ENCODE measurements around the gene DHX34.
"Not testable (repeated sequence)": the region's sequence is repeated elsewhere in the genome, so short reads cannot be mapped to it uniquely, and the experiment has no call there.

DHX34 gene, protein sequence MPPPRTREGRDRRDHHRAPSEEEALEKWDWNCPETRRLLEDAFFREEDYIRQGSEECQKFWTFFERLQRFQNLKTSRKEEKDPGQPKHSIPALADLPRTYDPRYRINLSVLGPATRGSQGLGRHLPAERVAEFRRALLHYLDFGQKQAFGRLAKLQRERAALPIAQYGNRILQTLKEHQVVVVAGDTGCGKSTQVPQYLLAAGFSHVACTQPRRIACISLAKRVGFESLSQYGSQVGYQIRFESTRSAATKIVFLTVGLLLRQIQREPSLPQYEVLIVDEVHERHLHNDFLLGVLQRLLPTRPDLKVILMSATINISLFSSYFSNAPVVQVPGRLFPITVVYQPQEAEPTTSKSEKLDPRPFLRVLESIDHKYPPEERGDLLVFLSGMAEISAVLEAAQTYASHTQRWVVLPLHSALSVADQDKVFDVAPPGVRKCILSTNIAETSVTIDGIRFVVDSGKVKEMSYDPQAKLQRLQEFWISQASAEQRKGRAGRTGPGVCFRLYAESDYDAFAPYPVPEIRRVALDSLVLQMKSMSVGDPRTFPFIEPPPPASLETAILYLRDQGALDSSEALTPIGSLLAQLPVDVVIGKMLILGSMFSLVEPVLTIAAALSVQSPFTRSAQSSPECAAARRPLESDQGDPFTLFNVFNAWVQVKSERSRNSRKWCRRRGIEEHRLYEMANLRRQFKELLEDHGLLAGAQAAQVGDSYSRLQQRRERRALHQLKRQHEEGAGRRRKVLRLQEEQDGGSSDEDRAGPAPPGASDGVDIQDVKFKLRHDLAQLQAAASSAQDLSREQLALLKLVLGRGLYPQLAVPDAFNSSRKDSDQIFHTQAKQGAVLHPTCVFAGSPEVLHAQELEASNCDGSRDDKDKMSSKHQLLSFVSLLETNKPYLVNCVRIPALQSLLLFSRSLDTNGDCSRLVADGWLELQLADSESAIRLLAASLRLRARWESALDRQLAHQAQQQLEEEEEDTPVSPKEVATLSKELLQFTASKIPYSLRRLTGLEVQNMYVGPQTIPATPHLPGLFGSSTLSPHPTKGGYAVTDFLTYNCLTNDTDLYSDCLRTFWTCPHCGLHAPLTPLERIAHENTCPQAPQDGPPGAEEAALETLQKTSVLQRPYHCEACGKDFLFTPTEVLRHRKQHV

GRCh38 chr19:47348819-47349795 is at the start of gene DHX34:
Gene DHX34, plus strand, starts transcription at chr19:47349315. Its CDS starts 3,716 bp downstream, at chr19:47353031.
- DNase-seq (ENCODE audit: low read depth) = peak; percentile 92

GRCh38 chr19:47300867-47301266 is 48.2 kb upstream of the DHX34 start:
- not testable (repeated sequence) for DNase-seq (ENCODE audit: low read depth)

DNA sequence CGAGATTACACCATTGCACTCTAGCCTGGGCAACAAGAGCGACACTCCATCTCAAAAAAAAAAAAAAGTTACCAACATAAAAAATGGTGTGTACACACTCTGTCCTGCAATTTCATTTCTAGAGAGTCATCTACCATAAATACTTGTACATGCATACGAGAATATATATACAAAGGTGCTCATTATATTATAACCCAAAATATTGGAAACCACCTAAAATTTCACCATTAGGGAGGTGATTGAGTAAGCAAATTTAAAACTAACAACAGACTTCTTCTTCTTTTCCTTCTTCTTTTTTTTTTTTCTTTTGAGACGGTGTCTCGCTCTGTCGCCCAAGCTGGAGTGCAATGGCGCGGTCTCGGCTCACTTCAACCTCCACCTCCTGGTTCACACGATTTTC is 46.9 kb upstream of the DHX34 start:
- DNase-seq (ENCODE audit: low read depth) = no peak

DNA sequence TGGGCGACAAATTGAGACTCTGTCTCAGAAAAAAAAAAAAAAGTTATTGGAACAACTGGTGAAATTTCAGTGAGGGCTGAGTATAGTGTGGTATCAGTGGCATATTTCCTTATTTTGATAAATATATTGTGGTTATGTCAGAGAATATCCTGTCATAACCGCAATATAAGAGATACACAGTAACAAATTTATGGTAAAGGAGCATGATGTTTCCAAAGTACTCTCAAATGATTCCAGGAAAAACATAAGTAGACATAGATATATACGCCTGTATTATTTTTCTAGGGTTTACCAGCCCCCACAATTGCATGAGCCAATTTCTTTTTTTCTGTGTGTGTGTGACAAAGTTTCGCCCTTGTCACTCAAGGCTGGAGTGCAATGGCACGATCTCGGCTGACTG is 45.1 kb upstream of the DHX34 start:
- DNase-seq (ENCODE audit: low read depth) = no peak

GRCh38 chr19:47305309-47305751 is 43.8 kb upstream of the DHX34 start:
- DNase-seq (ENCODE audit: low read depth) = peak; percentile 79

- no peak for DNase-seq (ENCODE audit: low read depth)
Measured at GRCh38 chr19:47306303-47306702, 42.8 kb upstream of the DHX34 start.

GRCh38 chr19:47309038-47309437 is 40.1 kb upstream of the DHX34 start:
- DNase-seq (ENCODE audit: low read depth) = no peak

DNA sequence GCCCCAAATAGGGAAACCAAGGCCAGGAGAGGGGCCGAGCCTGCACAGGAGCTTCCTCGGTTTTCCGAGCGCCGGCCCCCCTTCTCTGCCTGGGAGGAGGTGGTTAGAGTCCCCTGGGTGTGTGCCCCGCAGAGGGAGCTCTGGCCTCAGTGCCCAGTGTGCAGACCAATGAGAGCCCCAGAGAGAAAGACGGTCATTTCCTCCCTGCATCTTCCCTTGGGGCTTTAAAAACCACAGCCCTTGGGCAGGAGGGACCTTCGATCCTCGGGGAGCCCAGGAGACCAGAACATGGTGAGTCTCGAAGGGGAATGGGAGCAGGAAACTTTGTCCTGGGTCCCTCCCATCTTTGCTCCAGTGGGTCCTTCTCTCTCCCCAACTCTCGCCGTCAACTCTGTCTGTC is 39.5 kb upstream of the DHX34 start, which contains the start of gene C5AR1:
Gene C5AR1, plus strand, starts transcription at position 254 of the 400 bp plus-strand sequence. Its CDS starts 35 bp downstream, at position 289.
- DNase-seq (ENCODE audit: low read depth) = no peak

DNA sequence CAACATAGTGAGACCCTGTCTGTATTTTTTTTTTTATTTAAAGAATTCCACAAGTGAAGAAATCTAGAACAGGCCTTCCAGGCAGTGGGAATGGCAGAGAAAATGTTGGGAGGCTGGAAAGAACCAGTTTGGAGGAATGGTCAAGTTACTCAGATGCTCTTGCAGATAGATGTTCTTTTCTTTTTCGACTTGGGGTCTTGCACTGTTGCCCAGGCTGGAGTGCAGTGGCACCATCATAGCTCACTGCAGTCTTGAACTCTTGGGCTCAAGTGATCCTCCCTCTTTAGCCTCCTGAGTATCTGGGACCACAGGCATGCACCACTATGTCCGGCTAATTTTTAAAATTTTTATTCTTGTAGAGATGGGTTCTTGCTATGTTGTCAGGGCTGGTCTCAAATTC is 38.8 kb upstream of the DHX34 start:
- no peak for DNase-seq (ENCODE audit: low read depth)

GRCh38 chr19:47310819-47311218 is 38.3 kb upstream of the DHX34 start:
- DNase-seq (ENCODE audit: low read depth) = no peak

- no peak for DNase-seq (ENCODE audit: low read depth)
Measured at GRCh38 chr19:47312366-47313006, 36.6 kb upstream of the DHX34 start.

GRCh38 chr19:47313754-47314295 is 35.3 kb upstream of the DHX34 start:
- DNase-seq (ENCODE audit: low read depth) = no peak

- DNase-seq (ENCODE audit: low read depth) = peak; percentile 93
Measured at GRCh38 chr19:47315125-47315821, 33.8 kb upstream of the DHX34 start.

GRCh38 chr19:47316513-47316912 is 32.6 kb upstream of the DHX34 start:
- DNase-seq (ENCODE audit: low read depth) = no peak

GRCh38 chr19:47319923-47320871 is 28.9 kb upstream of the DHX34 start:
- DNase-seq (ENCODE audit: low read depth) = no peak

GRCh38 chr19:47321630-47322029 is 27.5 kb upstream of the DHX34 start:
- no peak for DNase-seq (ENCODE audit: low read depth)

DNA sequence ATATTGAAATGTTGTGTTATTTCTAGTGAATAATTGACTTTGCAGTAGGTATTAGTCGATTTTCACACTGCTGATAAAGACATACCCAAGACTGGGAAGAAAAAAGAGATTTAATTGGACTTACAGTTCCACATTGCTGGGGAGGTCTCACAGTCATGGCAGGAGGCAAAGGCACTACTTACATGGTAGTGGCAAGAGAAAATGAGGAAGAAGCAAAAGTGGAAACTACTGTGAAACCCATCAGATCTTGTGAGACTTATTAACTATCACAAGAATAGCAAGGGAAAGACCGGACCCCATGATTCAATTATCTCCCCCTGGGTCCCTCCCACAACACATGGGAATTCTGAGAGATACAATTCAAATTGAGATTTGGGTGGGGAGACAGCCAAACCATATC is 27.1 kb upstream of the DHX34 start:
- DNase-seq (ENCODE audit: low read depth) = no peak

DNA sequence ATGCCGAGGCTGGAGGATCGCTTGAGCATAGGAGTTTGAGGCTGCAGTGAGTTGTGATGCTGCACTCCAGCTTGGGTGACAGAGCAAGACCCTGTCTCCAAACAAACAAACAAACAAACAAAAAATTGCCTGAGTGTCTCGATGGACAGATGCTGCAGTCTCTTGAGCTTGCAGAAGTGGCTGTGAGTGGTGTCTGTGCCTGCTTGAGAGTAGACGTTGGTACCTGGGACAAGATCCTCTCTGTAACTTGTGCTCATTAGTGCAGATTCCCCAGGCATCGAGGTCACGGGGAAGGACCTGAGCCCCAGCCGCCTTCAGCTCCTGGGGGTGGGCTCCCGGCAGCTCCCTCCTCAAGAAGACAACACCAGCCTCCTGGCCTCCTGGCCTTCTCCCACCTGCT is 25.7 kb upstream of the DHX34 start:
- DNase-seq (ENCODE audit: low read depth) = no peak

Data from HS-5 (cell line).